Mucosa of descending colon (tissue), 3 donors: Measurements from ENCODE around the gene GPAM. TPM values are rescaled to one million over a fixed set of nuclear protein-coding genes. Genes with fewer than 3 reads are reported as not detected.

Source experiments
- ATAC-seq: fragments of 200-7000 bp; cut with Tn5 transposase; one replicate; pipeline ENCODE4 v1.9.1; 2020; ENCODE audit warnings: mild to moderate bottlenecking, moderate library complexity
- DNase-seq, 3 donors: peaks; one replicate each; pipeline ENCODE4 v3.0.0-alpha.2; 2020
- H3K36me3 ChIP-seq: fragments of 200-600 bp; one replicate; pipeline ENCODE4 v1.8.0; 2021; ENCODE audit warnings: low read depth, mild to moderate bottlenecking
- H3K4me1 ChIP-seq: fragments of 200-600 bp; one replicate; pipeline ENCODE4 v1.8.0; 2021; ENCODE audit warnings: low read depth, mild to moderate bottlenecking
- H3K4me3 ChIP-seq: fragments of 200-600 bp; one replicate; pipeline ENCODE4 v1.8.0; 2021; ENCODE audit warnings: mild to moderate bottlenecking
- H3K9me3 ChIP-seq: fragments of 200-600 bp; one replicate; pipeline ENCODE4 v1.8.0; 2021; ENCODE audit warnings: mild to moderate bottlenecking
- CTCF ChIP-seq: fragments of 200-600 bp; IDR thresholded peaks from one replicate; pipeline ENCODE4 v1.8.0; 2022; ENCODE audit warnings: antibody characterized with exemption, mild to moderate bottlenecking
- intact Hi-C, 2 donors: fragments of 100-400 bp; cut with DNase I in 1 of 2; cut with micrococcal nuclease in 1 of 2; formaldehyde crosslinking; loops; one replicate each; pipeline versions ENCODE4 v1.11.0 to v1.11.1; 2022; cut with DNase I, micrococcal nuclease
- total RNA-seq, 3 donors: library from RNA; stranded (reverse); fragmentation: NEBNext Ultra II Directional in 2 of 3; extraction: Animal tissue kit (Norgen Biotek cat#: 25700) in 2 of 3; gene quantifications; one replicate each; pipeline versions ENCODE4 v1.2.1 to v1.2.4, GENCODE V29; 2021 to 2023
- donor health status: DM: no; HTN: no; CAD: no; lungs with moderate emphysema.
- donor health status: DM: no; HTN: no; CAD: no.
- donor health status: DM: no; HTN: yes; CAD: no.

GPAM gene
- total RNA-seq, 3 donors from 2014 or later = 5.8 to 15.5 (median 9.8) TPM

- intact Hi-C loops = no loop called here
- no peak overlapping the region for H3K4me3 ChIP-seq
- no peak for TF ChIP-seq CTCF
- H3K4me1 ChIP-seq = peaks cover 7% of the 10 kb centered on the region
- no peaks in the 10 kb centered on the region for H3K36me3 ChIP-seq
- DNase-seq (no peak), ATAC-seq (no peak)
- no peaks in the 10 kb centered on the region for H3K9me3 ChIP-seq
Observed at GRCh38 chr10:112176543-112176942, 7.0 kb downstream of the GPAM start.

GRCh38 chr10:112175409-112175808 lies 8.2 kb downstream of the GPAM start:
- DNase-seq (peak in 1 of 3 donors; percentile 19), ATAC-seq (peak; percentile 67)
- Histone ChIP-seq H3K4me1 (peaks cover 7% of the 10 kb centered on the region), H3K36me3 (no peaks in the 10 kb centered on the region), H3K4me3 (no peak overlapping the region), H3K9me3 (no peaks in the 10 kb centered on the region)
- TF ChIP-seq CTCF = no peak
- intact Hi-C loops = no loop called here

- DNase-seq (no peak), ATAC-seq (peak; percentile 84)
- no peak overlapping the region for H3K4me3 ChIP-seq
- TF ChIP-seq CTCF = no peak
- peaks cover 7% of the 10 kb centered on the region for H3K4me1 ChIP-seq
- no peaks in the 10 kb centered on the region for H3K36me3 ChIP-seq
- intact Hi-C loops = no loop called here
- no peaks in the 10 kb centered on the region for H3K9me3 ChIP-seq
Observed at GRCh38 chr10:112173206-112173605, 10.4 kb downstream of the GPAM start.

- intact Hi-C loops = no loop called here
- no peak overlapping the region for H3K4me3 ChIP-seq
- H3K4me1 ChIP-seq = peaks cover 7% of the 10 kb centered on the region
- no peaks in the 10 kb centered on the region for H3K9me3 ChIP-seq
- ATAC-seq = no peak
- no peaks in the 10 kb centered on the region for H3K36me3 ChIP-seq
- no peak for DNase-seq
- TF ChIP-seq CTCF = no peak
Observed at GRCh38 chr10:112168733-112169132, 14.8 kb downstream of the GPAM start.

GRCh38 chr10:112166800-112167199 lies 16.8 kb downstream of the GPAM start:
- Histone ChIP-seq H3K4me3 (no peak overlapping the region), H3K4me1 (no peaks in the 10 kb centered on the region), H3K36me3 (no peaks in the 10 kb centered on the region), H3K9me3 (no peaks in the 10 kb centered on the region)
- DNase-seq (no peak), ATAC-seq (no peak)
- intact Hi-C loops = no loop called here
- TF ChIP-seq CTCF = no peak
